ENCODE results near the gene MAPK6.
A peak's percentile ranks its signal among the peaks of the same experiment; 100 is the strongest.
"Not testable (repeated sequence)": the region's sequence is repeated elsewhere in the genome, so short reads cannot be mapped to it uniquely, and the experiment has no call there.

Gene MAPK6

GRCh38 chr15:52045795-52046298 lies 26.8 kb downstream of the MAPK6 start:
- H3K4me1 ChIP-seq (ENCODE audit: control insufficient read depth, insufficient read depth, low read length, poor library complexity, severe bottlenecking); H3K27me3 ChIP-seq (replicated peaks; ENCODE audit: control insufficient read depth, insufficient read depth, low read length, poor library complexity, severe bottlenecking); H3K36me3 ChIP-seq (ENCODE audit: control insufficient read depth, insufficient read depth, low read length); H3K4me3 ChIP-seq (ENCODE audit: insufficient read depth, low read depth, low read length, poor library complexity, severe bottlenecking); H3K9me3 ChIP-seq (ENCODE audit: control insufficient read depth, low read length): not testable (repeated sequence)
- H3K27ac ChIP-seq (ENCODE audit: insufficient read depth, low read length, poor library complexity, severe bottlenecking), result peak overlapping the region; percentile 49
- peak in 2 of 3 donors; percentile 23 to 35 for DNase-seq

GRCh38 chr15:52046552-52046951 lies 27.5 kb downstream of the MAPK6 start:
- DNase-seq; H3K4me1 ChIP-seq (ENCODE audit: control insufficient read depth, insufficient read depth, low read length, poor library complexity, severe bottlenecking); H3K27me3 ChIP-seq (replicated peaks; ENCODE audit: control insufficient read depth, insufficient read depth, low read length, poor library complexity, severe bottlenecking); H3K9me3 ChIP-seq (ENCODE audit: control insufficient read depth, low read length); H3K36me3 ChIP-seq (ENCODE audit: control insufficient read depth, insufficient read depth, low read length): not testable (repeated sequence)
- H3K27ac ChIP-seq (ENCODE audit: insufficient read depth, low read length, poor library complexity, severe bottlenecking), result peak overlapping the region; percentile 49
- peak overlapping the region; percentile 2 for H3K4me3 ChIP-seq (ENCODE audit: insufficient read depth, low read depth, low read length, poor library complexity, severe bottlenecking)

DNA sequence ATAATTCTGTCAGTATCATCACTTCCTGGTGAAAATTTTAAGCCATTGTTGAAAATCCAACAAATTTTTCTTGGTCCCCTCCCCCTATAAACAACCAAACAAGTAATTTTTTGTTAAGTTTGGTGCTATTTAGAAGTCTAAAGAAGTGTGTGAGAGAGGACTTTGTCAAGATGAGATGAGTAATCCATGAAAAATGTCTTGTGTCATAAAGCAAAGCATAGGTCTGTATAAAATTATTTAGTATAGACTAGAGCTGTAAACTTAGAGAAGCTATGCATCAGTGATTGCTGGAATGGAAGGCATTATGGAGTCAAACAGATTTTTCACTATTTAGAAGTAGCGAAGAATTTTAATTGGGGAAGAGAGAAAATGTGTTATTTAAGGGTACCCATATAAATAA lies 31.4 kb downstream of the MAPK6 start:
- Histone ChIP-seq H3K27me3 (replicated peaks; ENCODE audit: control insufficient read depth, insufficient read depth, low read length, poor library complexity, severe bottlenecking) (no peaks in the 10 kb centered on the region), H3K4me1 (ENCODE audit: control insufficient read depth, insufficient read depth, low read length, poor library complexity, severe bottlenecking) (peaks cover under 1% of the 10 kb centered on the region), H3K9me3 (ENCODE audit: control insufficient read depth, low read length) (no peaks in the 10 kb centered on the region), H3K4me3 (ENCODE audit: insufficient read depth, low read depth, low read length, poor library complexity, severe bottlenecking) (no peak overlapping the region), H3K27ac (ENCODE audit: insufficient read depth, low read length, poor library complexity, severe bottlenecking) (no peak overlapping the region), H3K36me3 (ENCODE audit: control insufficient read depth, insufficient read depth, low read length) (peaks cover 1% of the 10 kb centered on the region)
- DNase-seq, result no peak

DNA sequence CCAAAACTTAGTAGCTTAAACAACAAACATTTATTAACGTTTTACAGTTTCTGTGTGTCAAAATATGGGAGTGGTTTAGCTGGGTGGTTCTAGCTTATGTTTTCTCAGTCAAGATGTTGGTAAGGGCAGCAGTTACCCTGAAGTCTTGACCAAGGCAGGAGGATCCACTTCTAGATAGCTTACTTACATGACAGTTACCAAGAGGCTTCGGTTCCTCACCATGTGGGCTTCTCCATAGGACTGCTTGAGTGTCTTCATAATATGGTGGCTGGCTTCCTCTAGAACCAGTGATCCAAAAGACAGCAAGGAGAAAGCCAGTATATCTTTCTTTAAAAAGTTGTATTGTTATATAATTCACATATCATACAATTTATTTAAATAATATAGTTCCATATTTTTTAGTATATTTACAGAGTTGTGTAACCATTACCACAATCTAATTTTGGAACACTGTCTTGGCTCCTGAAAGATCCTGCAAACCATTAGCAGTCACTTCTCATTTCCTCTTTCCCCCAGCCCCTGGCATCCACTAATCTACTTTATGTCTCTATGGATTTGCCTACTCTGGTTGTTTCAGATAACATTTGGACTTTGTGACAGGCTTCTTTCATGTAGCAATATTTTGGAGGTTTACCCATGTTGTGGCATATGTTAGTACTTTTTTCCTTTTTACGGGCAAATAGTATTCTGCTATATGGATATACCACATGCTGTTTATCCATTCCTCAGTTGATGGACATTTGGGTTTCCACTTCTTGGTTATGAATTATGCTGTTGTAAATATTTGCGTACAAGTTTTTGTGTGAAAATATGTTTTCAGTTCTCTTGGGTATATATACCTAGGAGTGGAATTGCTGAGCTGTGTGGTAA lies 33.3 kb downstream of the MAPK6 start:
- Histone ChIP-seq H3K27ac (ENCODE audit: insufficient read depth, low read length, poor library complexity, severe bottlenecking) (no peak overlapping the region), H3K27me3 (replicated peaks; ENCODE audit: control insufficient read depth, insufficient read depth, low read length, poor library complexity, severe bottlenecking) (no peaks in the 10 kb centered on the region), H3K36me3 (ENCODE audit: control insufficient read depth, insufficient read depth, low read length) (peaks cover 3% of the 10 kb centered on the region), H3K9me3 (ENCODE audit: control insufficient read depth, low read length) (no peaks in the 10 kb centered on the region), H3K4me1 (ENCODE audit: control insufficient read depth, insufficient read depth, low read length, poor library complexity, severe bottlenecking) (no peaks in the 10 kb centered on the region), H3K4me3 (ENCODE audit: insufficient read depth, low read depth, low read length, poor library complexity, severe bottlenecking) (no peak overlapping the region)
- DNase-seq, result no peak

- Histone ChIP-seq H3K36me3 (ENCODE audit: control insufficient read depth, insufficient read depth, low read length) (peaks cover 11% of the 10 kb centered on the region), H3K4me3 (ENCODE audit: insufficient read depth, low read depth, low read length, poor library complexity, severe bottlenecking) (no peak overlapping the region), H3K4me1 (ENCODE audit: control insufficient read depth, insufficient read depth, low read length, poor library complexity, severe bottlenecking) (no peaks in the 10 kb centered on the region), H3K9me3 (ENCODE audit: control insufficient read depth, low read length) (no peaks in the 10 kb centered on the region), H3K27me3 (replicated peaks; ENCODE audit: control insufficient read depth, insufficient read depth, low read length, poor library complexity, severe bottlenecking) (no peaks in the 10 kb centered on the region), H3K27ac (ENCODE audit: insufficient read depth, low read length, poor library complexity, severe bottlenecking) (no peak overlapping the region)
- no peak for DNase-seq
Measured at GRCh38 chr15:52054381-52054780, 35.4 kb downstream of the MAPK6 start.

GRCh38 chr15:52054858-52055257 lies 35.8 kb downstream of the MAPK6 start:
- H3K4me3 ChIP-seq (ENCODE audit: insufficient read depth, low read depth, low read length, poor library complexity, severe bottlenecking); DNase-seq; H3K4me1 ChIP-seq (ENCODE audit: control insufficient read depth, insufficient read depth, low read length, poor library complexity, severe bottlenecking); H3K27ac ChIP-seq (ENCODE audit: insufficient read depth, low read length, poor library complexity, severe bottlenecking); H3K9me3 ChIP-seq (ENCODE audit: control insufficient read depth, low read length); H3K27me3 ChIP-seq (replicated peaks; ENCODE audit: control insufficient read depth, insufficient read depth, low read length, poor library complexity, severe bottlenecking): not testable (repeated sequence)
- H3K36me3 ChIP-seq (ENCODE audit: control insufficient read depth, insufficient read depth, low read length), result peaks cover 15% of the 10 kb centered on the region

DNA sequence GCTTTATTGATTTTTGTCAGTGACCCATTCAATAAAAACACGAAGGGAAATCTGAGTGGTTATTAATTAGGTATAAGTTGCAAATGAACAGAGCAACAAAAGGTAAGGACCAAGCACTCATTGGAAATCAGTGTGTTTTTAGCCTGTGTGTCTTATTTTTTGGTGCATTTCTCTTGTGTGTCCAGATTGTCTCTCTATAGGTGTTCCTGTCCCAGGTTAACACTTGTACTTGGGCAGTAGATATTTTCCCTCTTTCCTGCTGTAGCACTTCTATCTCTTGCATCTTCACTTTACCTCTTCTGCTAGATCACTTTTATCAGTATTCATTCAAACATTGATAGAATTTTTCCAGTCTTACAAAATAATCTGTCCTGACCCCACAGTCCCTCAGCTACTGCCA lies 37.0 kb downstream of the MAPK6 start:
- H3K9me3 ChIP-seq (ENCODE audit: control insufficient read depth, low read length), result no peaks in the 10 kb centered on the region
- H3K36me3 ChIP-seq (ENCODE audit: control insufficient read depth, insufficient read depth, low read length), result peaks cover 25% of the 10 kb centered on the region
- no peak overlapping the region for H3K27ac ChIP-seq (ENCODE audit: insufficient read depth, low read length, poor library complexity, severe bottlenecking)
- H3K27me3 ChIP-seq (replicated peaks; ENCODE audit: control insufficient read depth, insufficient read depth, low read length, poor library complexity, severe bottlenecking), result no peaks in the 10 kb centered on the region
- no peak overlapping the region for H3K4me3 ChIP-seq (ENCODE audit: insufficient read depth, low read depth, low read length, poor library complexity, severe bottlenecking)
- no peaks in the 10 kb centered on the region for H3K4me1 ChIP-seq (ENCODE audit: control insufficient read depth, insufficient read depth, low read length, poor library complexity, severe bottlenecking)
- DNase-seq, result no peak

GRCh38 chr15:52056496-52056895 lies 37.5 kb downstream of the MAPK6 start:
- Histone ChIP-seq H3K27me3 (replicated peaks; ENCODE audit: control insufficient read depth, insufficient read depth, low read length, poor library complexity, severe bottlenecking) (no peaks in the 10 kb centered on the region), H3K4me3 (ENCODE audit: insufficient read depth, low read depth, low read length, poor library complexity, severe bottlenecking) (no peak overlapping the region), H3K4me1 (ENCODE audit: control insufficient read depth, insufficient read depth, low read length, poor library complexity, severe bottlenecking) (no peaks in the 10 kb centered on the region), H3K27ac (ENCODE audit: insufficient read depth, low read length, poor library complexity, severe bottlenecking) (no peak overlapping the region), H3K9me3 (ENCODE audit: control insufficient read depth, low read length) (no peaks in the 10 kb centered on the region), H3K36me3 (ENCODE audit: control insufficient read depth, insufficient read depth, low read length) (peaks cover 25% of the 10 kb centered on the region)
- no peak for DNase-seq

DNA sequence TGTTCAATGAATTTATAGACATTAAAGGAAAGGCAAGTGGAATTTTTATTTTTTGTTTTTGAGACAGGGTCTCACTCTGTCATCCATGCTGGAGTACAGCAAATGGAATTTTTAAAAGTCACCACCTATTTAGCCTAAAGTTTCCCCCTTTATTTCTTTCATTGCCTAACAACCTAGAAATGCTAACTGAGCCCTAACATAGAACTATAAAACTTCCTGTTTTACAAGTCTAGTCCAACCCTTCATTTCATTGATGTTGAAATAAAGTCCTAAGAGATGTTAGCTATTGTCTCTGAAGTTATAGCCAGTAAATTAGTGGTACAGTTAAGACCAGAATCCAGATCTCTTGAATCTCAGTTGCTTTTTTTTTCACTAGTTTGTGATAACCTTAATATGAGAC lies 39.0 kb downstream of the MAPK6 start:
- Histone ChIP-seq H3K4me3 (ENCODE audit: insufficient read depth, low read depth, low read length, poor library complexity, severe bottlenecking) (no peak overlapping the region), H3K36me3 (ENCODE audit: control insufficient read depth, insufficient read depth, low read length) (peaks cover 27% of the 10 kb centered on the region), H3K4me1 (ENCODE audit: control insufficient read depth, insufficient read depth, low read length, poor library complexity, severe bottlenecking) (no peaks in the 10 kb centered on the region), H3K27ac (ENCODE audit: insufficient read depth, low read length, poor library complexity, severe bottlenecking) (no peak overlapping the region), H3K9me3 (ENCODE audit: control insufficient read depth, low read length) (no peaks in the 10 kb centered on the region), H3K27me3 (replicated peaks; ENCODE audit: control insufficient read depth, insufficient read depth, low read length, poor library complexity, severe bottlenecking) (no peaks in the 10 kb centered on the region)
- no peak for DNase-seq

DNA sequence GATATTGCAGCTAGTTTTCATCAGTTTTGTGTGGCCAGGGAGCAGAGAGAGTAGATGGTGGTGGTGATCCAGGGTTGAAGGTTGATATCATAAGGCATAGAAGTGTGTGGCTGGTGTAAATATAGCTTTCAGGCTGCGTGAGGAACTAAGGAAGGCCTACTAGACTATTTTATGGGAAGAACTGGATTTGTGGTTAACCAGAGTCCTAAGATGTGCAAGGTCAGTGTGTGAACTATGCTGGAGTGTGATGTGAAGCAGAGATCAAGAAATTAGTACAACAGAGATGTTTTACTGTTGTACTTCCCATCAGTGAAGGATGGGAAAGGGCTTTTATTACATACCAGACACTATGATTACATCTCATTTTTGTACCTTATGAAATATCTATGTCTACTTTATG lies 41.5 kb downstream of the MAPK6 start:
- peaks cover 29% of the 10 kb centered on the region for H3K36me3 ChIP-seq (ENCODE audit: control insufficient read depth, insufficient read depth, low read length)
- H3K27me3 ChIP-seq (replicated peaks; ENCODE audit: control insufficient read depth, insufficient read depth, low read length, poor library complexity, severe bottlenecking), result no peaks in the 10 kb centered on the region
- DNase-seq, result no peak
- no peak overlapping the region for H3K4me3 ChIP-seq (ENCODE audit: insufficient read depth, low read depth, low read length, poor library complexity, severe bottlenecking)
- H3K4me1 ChIP-seq (ENCODE audit: control insufficient read depth, insufficient read depth, low read length, poor library complexity, severe bottlenecking), result no peaks in the 10 kb centered on the region
- no peaks in the 10 kb centered on the region for H3K9me3 ChIP-seq (ENCODE audit: control insufficient read depth, low read length)
- H3K27ac ChIP-seq (ENCODE audit: insufficient read depth, low read length, poor library complexity, severe bottlenecking), result no peak overlapping the region
